Brain microvascular endothelial cell (primary cell): ENCODE results near the gene DICER1.

Experiments
- DNase-seq: peaks from one replicate; pipeline ENCODE4 v3.0.0-alpha.2; 2020
- H3K27ac ChIP-seq: fragments of 250-450 bp; sonication (Bioruptor Pico); 2 replicates; pipeline ENCODE4 v1.5.1; 2020; ENCODE audit warnings: mild to moderate bottlenecking, moderate library complexity
- H3K27me3 ChIP-seq: fragments of 250-450 bp; sonication (Bioruptor Pico); replicated peaks from 2 replicates; pipeline ENCODE4 v1.5.1; 2020; ENCODE audit warnings: mild to moderate bottlenecking
- H3K36me3 ChIP-seq: fragments of 250-450 bp; sonication (Bioruptor Pico); replicated peaks from 2 replicates; pipeline ENCODE4 v1.5.1; 2020; ENCODE audit warnings: mild to moderate bottlenecking
- H3K4me3 ChIP-seq: 2 replicates; pipeline ENCODE4 v1.5.1; 2011; ENCODE audit warnings: low read depth, mild to moderate bottlenecking, control low read depth, low read length, moderate library complexity
- in situ Hi-C: cut with HindIII; loops from 2 replicates; pipeline ENCODE4 v1.10.0; 2017; ENCODE audit warnings: low sequenced_read_pairs, low pct_ligation_motif_present
- TF ChIP-seq, protein P1 (sequence below): IDR thresholded peaks from 2 replicates; pipeline ENCODE4 v1.5.1; 2011; ENCODE audit warnings: low read depth, mild to moderate bottlenecking, moderate library complexity, low read length, control low read depth, inconsistent platforms; ENCODE audit errors: missing control alignments

DICER1 gene

DNA sequence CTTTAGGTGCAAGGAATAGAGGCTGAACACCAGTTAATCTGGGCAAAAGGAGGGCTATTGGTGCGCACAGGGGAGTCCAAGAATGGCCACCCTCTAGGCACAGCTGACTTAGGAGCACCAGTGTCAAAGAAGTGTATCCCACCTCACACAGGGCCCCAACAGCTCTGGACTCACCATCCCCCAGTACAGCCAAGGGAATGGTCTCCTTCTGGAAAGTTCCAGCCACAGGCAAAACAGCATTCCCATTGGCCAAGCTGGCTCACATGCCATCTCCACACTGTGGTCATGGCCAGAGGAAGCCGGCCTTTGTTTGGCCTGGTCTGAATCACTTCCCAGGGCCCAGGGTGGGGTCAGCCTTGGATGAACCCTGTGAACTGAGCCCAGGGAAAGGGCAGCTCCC is 120.1 kb downstream of the DICER1 start:
- Histone ChIP-seq H3K27me3 (no peaks in the 10 kb centered on the region), H3K27ac (no peak overlapping the region), H3K36me3 (no peaks in the 10 kb centered on the region), H3K4me3 (no peak overlapping the region)
- DNase-seq, result no peak
- in situ Hi-C loops, result no loop called here
- TF ChIP-seq, protein P1, sequence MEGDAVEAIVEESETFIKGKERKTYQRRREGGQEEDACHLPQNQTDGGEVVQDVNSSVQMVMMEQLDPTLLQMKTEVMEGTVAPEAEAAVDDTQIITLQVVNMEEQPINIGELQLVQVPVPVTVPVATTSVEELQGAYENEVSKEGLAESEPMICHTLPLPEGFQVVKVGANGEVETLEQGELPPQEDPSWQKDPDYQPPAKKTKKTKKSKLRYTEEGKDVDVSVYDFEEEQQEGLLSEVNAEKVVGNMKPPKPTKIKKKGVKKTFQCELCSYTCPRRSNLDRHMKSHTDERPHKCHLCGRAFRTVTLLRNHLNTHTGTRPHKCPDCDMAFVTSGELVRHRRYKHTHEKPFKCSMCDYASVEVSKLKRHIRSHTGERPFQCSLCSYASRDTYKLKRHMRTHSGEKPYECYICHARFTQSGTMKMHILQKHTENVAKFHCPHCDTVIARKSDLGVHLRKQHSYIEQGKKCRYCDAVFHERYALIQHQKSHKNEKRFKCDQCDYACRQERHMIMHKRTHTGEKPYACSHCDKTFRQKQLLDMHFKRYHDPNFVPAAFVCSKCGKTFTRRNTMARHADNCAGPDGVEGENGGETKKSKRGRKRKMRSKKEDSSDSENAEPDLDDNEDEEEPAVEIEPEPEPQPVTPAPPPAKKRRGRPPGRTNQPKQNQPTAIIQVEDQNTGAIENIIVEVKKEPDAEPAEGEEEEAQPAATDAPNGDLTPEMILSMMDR, result no peak
